Left colon (tissue), 2 donors: Measurements from ENCODE around the gene GPR158. TPM values are rescaled to one million over a fixed set of nuclear protein-coding genes. Genes with fewer than 3 reads are reported as not detected.
A peak's percentile ranks its signal among the peaks of the same experiment; 100 is the strongest.
"Not testable (repeated sequence)": the region's sequence is repeated elsewhere in the genome, so short reads cannot be mapped to it uniquely, and the experiment has no call there.

Experiments
- ATAC-seq: fragments of 200-7000 bp; cut with Tn5 transposase; one replicate; pipeline ENCODE4 v1.9.1; 2020; ENCODE audit warnings: mild to moderate bottlenecking, moderate library complexity
- DNase-seq, 2 donors: peaks; one replicate each; pipeline ENCODE4 v3.0.0-alpha.2; 2020
- intact Hi-C, 2 donors: fragments of 100-400 bp; cut with DNase I in 1 of 2; cut with micrococcal nuclease in 1 of 2; formaldehyde crosslinking; loops; one replicate each; pipeline versions ENCODE4 v1.11.2 to v1.14.0; 2022; cut with DNase I, micrococcal nuclease
- total RNA-seq, 2 donors: library from RNA; stranded (reverse); fragmentation: NEBNext Ultra II Directional; extraction: Animal tissue kit (Norgen Biotek cat#: 25700); gene quantifications; one replicate each; pipeline ENCODE4 v1.2.1, GENCODE V29; 2021
- donor health status: DM: no; HTN: no; CAD: no.
- donor health status: DM: yes; HTN: yes; CAD: no.

The GPR158 gene
- total RNA-seq, 2 donors from 2014 or later = 0.15 to 0.42 TPM

DNA sequence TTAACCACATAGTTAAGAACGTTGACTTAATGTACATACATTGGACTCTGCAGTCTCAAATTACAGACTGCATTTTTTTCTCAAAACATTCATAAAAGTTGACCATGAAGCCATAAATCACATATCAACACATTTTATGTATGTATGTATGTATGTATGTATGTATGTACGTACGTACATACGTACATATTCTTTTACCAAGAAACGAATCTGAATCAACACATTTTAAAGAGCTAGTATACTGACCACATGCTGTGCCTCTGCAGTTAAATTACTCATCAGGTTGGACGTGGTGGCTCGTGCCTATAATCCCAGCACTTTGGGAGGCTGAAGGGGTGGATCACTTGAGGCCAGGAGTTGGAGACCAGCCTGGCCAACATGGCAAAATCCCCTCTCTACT, 105.8 kb downstream of the GPR158 start:
- intact Hi-C loops = no loop called here
- DNase-seq = no peak

DNA sequence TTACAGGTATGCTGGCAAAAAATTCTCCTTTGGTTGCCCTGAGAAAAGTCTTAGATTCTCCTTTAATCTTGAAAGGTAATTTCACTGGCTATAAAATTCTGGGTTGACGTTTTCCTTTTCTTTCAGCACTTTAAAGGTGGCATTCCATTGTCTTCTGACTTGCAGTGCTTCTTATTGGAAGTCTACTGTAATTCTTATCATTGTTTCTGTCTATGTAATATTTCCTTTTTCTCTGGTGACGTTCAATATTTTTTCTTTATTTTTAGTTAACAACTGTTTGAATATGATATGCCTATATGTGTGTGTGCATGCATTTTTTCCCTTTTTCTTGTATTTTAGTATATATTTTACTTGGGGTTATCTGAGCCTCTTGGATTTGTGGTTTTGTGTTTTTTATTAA, 111.0 kb downstream of the GPR158 start:
- DNase-seq (no peak), ATAC-seq (no peak)
- intact Hi-C loops = no loop called here

More for the DNA sequence above, 105.8 kb downstream of the GPR158 start:
- no peak for ATAC-seq

DNA sequence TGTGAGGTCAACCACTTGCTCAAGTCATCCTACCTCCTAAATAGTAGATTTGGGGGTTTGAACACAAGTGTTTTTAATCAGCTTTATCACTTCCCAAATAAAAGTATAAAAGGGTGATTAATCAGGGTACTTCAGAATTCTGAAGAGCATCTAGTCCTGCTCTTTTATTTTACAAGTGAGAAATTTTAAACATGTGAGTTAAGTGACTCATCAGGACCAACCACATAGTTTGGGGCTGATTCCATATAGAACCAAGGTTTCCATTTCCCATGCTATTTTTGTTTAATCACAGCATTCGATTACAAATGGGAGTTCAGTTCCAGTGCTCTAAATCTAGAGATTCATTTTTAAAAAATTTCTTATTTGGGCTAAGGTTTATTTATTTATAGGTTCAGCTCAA, 113.4 kb downstream of the GPR158 start:
- DNase-seq (no peak), ATAC-seq (no peak)
- intact Hi-C loops = no loop called here

DNA sequence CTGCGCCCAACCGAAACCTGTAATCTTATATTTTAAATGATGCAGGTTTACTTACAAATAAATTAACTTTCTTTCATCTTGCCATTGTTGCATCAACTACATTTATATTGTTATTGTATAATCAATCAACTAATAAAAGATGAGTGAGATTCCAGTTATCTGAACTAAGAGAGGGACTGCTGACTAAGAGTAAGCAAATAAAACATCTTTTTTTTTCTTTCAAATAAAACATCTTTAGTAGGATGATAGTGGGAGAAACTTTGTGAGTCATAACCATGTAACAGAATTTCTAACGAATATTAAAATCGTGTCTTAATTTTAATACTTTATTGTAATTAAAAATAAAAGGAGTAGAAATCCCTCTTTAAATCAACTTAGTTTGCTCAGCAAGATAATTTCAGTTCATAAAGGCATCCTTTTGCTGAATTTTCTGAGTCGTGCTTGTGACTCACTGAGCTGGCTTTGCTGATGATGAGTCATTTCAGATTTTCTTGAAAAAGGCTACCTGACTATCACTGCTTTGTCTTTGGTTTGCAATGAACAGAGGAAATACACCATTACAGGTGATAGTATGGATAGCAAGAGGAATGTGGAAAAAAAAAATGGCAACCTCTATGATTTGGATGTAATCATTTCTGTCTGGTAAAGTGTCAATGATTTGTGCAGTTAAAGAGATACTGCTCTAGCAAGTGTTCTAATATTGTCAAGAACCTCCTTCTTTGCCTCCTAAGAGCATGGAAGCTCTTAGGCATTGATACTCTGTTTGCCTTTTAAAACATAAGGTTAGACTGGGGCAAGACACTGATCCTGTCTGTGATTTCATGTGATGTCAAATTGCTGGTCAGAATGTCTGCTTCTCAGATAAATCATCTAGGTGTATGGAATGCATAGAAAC, 119.5 kb downstream of the GPR158 start:
- intact Hi-C loops = no loop called here
- DNase-seq (no peak), ATAC-seq (no peak)

DNA sequence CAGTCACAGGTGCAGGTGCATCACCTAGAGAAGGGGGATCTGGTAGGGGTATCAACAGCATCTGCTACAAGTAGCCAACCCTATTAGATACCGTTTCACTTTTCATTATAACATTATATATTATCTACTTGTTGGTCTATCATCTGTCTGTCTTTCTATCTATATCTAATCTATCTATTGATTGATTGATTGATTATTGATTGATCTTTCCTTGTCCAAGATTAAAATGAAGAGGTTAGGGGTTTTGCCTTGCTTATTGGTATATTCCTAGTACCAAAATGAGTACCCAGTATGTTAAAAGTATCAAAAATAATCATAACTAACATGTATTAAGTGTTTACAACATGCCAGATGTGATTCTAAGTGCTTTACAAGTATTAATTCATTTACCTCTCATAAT, 121.5 kb downstream of the GPR158 start:
- DNase-seq (no peak), ATAC-seq (no peak)
- intact Hi-C loops = no loop called here

DNA sequence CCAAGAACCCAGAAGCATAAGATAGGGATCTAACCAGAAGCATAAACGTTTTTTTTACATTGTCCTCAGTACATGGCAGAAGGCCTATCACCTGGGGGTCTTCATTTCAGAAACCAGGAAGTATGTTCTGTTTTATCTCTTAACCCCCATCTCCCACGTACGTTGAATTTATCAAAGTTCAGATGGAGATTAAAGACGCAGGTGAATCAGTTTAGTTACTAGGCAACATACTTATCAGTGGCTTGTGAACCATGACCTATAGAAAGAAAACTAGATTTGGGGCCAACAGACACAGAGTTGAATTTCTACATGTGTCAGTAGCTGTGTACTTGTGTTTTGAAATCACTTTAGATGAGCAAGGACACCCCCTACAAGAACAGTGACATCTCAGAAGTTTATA, 122.7 kb downstream of the GPR158 start:
- intact Hi-C loops = no loop called here
- no peak for DNase-seq
- no peak for ATAC-seq

DNA sequence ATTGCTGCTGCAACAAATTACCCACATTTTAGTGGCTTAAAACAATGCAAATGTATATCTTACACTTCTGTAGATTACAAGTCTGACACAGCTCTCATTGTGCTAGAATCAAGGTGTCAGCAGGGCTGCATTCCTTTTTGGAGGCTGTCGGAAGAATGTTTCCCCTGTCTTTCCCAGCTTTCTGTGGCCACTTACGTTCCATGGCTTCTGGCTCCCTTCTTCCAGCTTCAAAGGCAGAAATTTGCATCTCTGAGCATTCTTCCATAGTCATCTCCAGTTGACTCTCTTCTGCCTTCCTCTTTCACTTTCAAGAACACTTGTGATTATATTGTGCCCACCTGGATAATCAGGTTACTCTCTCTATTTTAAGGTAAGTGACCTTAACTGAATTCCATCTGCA, 125.3 kb downstream of the GPR158 start:
- DNase-seq = no peak
- ATAC-seq = no peak
- intact Hi-C loops = no loop called here

DNA sequence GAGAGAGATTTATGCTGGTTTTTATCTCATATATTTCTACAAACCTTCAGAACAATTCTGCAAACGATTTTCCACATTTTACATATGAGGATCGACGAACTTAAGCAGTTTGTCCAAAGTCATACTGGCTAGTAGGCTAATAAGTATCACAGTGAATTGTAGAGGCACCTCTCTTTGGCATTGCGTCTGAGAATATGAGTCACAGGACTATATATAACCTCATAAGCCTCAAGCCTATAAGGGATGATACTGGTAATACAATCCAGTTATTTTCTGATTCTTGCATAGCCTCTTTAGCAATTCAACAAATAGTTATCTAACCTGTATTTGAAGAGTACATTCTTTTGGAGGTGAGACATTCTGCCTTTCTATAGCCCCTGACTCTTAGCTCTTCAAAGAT, 129.8 kb downstream of the GPR158 start:
- DNase-seq (no peak), ATAC-seq (no peak)
- intact Hi-C loops = no loop called here

DNA sequence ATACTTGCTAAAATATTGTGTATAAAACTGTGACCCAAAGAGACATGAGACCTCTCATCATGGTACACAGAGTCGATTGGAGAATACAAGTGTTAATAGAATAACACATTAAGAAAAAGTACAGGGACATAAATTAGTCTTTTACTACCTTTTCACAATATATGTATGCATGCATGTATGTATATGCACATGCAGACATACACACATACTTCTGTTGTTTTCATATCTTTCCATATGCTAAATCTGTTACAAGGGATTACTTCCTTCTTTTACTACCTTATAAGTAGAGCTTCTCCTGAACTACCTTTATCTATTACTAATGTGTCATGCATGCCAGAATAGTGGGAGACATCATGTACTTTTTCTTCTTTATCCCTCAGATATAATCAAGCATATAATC, 131.6 kb downstream of the GPR158 start:
- intact Hi-C loops = no loop called here
- DNase-seq (no peak), ATAC-seq (no peak)

DNA sequence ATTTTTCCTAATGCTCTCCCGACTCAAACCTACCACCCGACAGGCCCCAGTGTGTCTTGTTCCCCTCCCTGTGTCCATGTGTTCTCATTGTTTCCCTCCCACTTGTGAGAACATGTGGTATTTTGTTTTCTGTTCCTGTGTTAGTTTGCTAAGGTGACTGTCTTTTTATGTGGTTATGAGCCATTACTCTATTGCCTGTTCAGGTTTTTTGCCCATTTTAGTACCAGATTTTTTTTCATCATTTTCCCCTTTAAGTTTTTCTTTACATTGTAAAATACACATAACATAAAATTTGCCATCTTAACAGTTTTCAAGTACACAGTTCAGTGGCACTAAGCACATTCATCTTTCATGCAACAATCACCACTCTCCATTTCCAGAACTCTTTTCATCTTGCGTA, 133.5 kb downstream of the GPR158 start:
- intact Hi-C loops = no loop called here
- DNase-seq (no peak), ATAC-seq (no peak)

DNA sequence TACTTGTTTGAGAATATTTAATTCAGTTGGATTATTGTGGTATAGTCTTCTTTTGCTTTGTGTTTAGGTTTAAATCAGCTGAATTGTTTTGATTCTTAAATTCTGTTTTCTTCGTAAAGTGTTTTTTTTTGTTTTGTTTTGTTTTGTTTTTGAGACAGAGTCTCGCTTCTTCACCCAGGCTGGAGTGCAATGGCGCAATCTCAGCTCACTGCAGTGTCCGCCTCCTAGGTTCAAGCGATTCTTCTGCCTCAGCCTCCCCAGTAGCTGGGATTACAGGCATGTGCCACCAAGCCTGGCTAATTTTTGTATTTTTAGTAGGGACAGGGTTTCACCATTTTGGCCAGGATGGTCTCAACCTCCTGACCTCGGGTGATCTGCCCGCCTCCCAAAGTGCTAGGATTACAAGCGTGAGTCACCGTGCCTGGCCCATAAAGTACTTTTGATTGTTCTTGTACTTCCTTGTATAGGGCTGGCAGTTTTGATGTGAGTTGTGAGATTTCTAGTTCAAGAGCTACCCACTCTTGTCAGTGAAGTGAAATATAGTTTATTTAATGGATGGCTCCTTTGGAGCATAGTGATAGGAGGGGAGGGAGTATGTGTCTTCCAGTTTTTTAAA, 142.9 kb downstream of the GPR158 start:
- intact Hi-C loops = not testable (repeated sequence)
- peak; percentile 31 to 50 for DNase-seq
- ATAC-seq = peak; percentile 92

DNA sequence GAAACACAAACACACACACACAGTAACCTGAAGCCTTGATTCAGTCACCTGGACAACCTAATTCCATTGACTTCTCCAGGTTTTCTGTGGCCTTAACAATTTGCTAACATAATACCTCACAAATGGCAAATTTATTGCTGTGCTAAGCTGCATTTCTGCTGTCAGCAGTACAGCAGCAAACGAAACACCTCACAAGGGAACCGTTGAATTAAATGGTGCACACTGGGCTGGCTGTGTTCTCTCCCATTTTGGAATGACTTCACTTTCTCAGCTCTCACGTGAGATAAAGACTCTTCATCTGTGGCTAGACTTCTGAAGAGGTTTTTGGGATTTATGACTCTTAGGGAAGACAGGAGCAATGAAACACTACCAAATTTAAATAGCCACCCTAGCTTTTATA, 152.5 kb downstream of the GPR158 start:
- intact Hi-C loops = no loop called here
- DNase-seq = no peak
- ATAC-seq = no peak

DNA sequence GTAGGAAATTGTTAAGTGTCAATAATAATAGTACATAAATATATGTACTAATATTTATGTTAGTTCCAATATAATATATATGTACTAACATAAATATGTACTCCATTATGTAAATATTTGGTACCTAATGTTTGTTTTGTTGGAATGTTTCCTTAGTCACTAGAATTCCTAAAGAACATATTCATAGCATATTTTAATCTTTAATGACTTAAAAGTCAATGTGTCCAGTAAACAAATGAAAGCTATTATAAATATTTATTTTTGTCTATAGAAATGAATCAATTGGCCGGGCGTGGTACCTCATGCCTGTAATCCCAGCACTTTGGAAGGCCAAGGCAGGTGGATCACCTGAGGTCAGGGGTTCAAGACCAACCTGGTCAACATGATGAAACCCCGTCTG, 153.6 kb downstream of the GPR158 start:
- no peak for DNase-seq
- ATAC-seq = no peak
- intact Hi-C loops = no loop called here

DNA sequence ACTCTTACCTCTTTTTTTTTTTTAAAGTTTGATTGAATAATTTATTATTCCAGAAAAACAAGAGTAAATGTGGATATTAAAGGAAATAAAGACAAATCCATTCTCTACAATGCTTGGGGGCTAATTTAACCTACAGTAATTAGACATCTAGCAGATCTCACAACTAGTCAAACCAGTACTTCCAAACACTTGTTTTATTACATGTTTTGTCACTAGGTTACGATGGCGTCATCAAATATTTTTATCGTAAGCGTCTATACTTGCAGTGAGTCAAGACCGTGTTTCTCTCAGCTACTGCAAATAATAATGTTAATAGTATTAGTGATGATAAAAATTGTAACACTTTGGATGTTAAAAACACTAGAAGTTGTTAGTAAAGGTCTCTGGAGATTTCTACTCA, 154.8 kb downstream of the GPR158 start:
- ATAC-seq, intact Hi-C loops: not testable (repeated sequence)

DNA sequence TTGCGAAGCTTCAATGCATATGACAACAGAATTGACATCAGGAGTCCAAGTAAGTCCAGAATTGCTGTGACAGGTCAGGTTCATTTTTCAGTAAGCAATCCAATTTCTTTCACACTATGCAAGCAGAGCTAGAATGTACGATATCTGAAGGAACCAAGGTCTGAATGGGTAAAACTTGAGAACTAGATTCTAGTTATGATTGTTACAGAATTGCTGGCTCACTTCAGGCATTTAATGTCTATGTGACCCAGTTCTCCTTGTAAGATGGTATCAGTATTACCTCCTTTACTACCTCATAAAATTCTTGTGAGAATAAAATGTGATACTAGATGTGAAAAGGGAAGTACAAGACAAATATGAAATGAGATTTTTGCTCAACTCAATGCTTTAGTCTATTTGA, 159.6 kb downstream of the GPR158 start:
- no peak for ATAC-seq
- intact Hi-C loops = no loop called here

More for the DNA sequence above, 154.8 kb downstream of the GPR158 start:
- not testable (repeated sequence) for DNase-seq

DNA sequence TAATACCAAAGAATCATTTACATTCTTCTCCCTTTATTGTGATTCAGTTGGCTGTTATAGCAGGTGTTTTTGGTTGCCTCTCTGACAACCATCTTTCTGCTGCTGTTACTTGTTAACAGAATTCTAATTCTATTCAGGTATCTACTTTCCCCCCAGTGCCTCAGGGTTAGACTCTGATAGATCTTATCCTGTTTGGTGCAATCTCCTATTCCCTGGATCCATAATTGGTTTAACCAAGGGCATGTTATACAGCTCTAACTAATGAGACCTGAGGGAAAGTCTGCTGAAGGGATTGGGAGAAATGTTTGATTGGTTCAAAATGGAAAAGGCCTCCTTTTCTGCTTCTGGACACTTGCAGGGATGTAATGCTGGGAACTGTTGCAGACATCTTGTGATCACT, 161.5 kb downstream of the GPR158 start:
- no peak for ATAC-seq
- DNase-seq = no peak
- intact Hi-C loops = no loop called here

More for the DNA sequence above, 159.6 kb downstream of the GPR158 start:
- no peak for DNase-seq

DNA sequence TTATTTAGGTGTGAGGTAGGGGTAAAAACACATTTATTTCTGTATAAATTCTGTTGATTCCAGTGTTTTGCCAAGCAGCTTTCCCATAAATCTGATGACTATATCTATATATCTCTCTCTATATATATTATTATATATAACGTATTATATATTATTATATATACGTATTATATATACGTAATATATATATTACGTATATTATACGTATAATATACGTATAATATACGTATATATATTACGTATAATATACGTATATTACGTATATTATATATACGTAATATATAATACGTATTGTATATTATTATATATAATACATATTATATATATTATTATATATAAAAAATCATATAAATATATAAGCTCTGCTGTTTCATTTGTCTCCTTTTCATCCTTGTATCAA, 163.5 kb downstream of the GPR158 start:
- DNase-seq = no peak
- intact Hi-C loops = no loop called here
- no peak for ATAC-seq

DNA sequence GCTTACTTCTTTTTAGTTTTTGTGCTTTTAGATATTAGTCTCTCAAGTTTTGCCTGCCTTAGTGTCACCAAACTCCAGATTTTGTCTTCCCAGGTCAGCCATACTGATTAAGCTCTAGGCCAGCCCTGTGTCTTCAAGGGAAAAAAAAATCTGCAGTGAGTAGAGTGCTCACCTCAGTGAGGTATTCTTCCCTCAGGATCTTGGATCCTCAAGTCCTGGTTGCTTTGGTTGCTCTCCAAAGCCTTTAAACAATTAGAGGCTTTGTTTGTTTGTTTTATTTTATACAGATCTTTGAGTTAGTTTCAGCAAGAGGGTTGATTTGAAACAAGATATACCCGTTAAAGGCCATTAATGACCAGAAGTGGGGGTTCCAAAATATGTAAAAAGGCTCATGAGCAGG, 165.2 kb downstream of the GPR158 start:
- no peak for DNase-seq
- ATAC-seq = no peak
- intact Hi-C loops = no loop called here

DNA sequence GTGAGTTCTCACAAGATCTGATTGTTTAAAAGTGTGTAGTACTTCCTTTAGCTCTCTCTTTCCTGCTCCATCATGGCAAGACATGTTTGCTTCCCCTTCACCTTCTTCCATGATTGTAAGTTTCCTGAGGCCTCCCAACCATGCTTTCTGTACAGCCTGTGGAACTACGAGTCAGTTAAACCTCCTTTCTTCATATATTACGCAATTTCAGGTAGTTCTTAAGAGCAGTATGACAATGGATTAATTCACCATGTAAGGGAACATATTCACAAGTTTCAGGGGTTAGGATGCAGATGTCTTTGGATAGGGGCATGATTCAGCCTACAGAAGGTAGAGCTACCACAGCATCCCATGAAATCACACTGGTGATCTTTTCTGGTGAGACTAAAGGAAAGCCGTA, 174.7 kb downstream of the GPR158 start:
- intact Hi-C loops = no loop called here
- ATAC-seq (no peak), DNase-seq (no peak)

DNA sequence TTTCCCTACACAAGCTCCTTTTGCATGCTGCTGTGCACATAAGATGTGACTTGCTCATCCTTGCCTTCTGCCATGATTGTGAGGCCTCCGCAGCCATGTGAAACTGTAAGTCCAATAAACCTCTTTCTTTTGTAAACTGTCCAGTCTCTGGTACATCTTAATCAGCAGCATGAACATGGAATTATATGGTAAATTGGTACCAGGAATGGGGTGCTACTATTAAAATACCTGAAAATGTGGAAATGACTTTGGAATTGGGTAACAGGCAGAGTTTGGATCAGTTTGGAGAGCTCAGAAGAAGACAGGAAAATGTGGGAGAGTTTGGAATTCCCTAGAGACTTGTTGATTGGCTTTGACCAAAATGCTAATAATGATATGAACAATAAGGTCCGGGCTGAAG, 181.8 kb downstream of the GPR158 start:
- no peak for ATAC-seq
- intact Hi-C loops = no loop called here
- no peak for DNase-seq

DNA sequence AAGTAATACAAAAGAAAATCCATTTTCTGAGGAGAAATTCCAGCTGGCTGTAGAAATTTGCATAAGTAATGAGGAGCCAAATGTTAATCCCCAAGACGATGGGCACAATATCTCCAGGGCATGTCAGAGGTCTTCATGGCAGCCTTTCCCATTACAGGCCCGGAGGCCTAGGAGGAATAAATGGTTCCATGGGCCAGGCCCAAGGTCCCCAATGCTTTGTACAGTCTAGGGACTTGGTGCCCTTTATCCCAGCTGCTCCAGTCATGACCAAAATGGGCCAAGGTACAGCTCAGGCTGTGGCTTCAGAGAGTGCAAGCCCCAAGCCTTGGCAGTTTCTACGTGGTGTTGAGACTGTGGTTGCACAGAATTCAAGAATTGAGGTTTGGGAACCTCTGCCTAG, 182.5 kb downstream of the GPR158 start:
- no peak for DNase-seq
- ATAC-seq = no peak
- intact Hi-C loops = no loop called here
